GM12864 (cell line): ENCODE results near the gene ZNF256.

ENCODE experiments used
- DNase-seq: peaks from one replicate; pipeline ENCODE4 v3.0.0-alpha.2; 2011; ENCODE audit warnings: low read depth
- H3K4me3 ChIP-seq: 2 replicates; pipeline ENCODE4 v1.5.1; 2011; ENCODE audit warnings: mild to moderate bottlenecking, low read depth, low read length, control low read depth
- TF ChIP-seq, protein P1 (sequence below): IDR thresholded peaks from 2 replicates; pipeline ENCODE4 v1.5.1; 2011; ENCODE audit warnings: low read depth, mild to moderate bottlenecking, moderate library complexity, low read length, control low read depth, inconsistent platforms; ENCODE audit errors: missing control alignments

The ZNF256 gene

DNA sequence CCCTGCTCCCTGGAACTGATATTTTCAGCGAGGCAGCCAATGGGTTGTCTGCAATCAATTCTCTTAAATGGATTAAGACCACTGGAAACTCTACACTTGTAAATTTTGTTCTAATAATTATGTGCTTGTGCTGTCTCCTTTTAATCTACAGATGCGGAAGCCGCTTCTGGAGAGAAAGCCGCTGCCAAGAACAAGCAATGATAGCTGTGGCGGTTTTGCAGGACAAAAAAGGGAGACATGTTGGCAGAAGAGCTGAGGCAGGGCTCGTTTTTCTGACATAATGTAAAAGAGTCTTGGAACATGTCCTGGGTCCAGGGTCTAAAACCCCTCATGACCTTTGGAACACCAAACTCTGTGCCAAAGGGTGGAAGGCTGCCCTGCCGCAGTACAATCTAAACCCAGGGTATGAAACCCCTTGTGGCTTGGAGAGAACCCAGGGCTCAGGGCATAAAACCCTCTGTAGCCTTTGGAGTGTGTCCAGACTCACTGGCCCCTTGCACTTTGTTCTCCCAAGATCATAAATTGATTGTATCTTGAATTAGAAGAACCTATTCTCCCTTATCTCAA, 43.8 kb downstream of the ZNF256 start:
- TF ChIP-seq, protein P1, sequence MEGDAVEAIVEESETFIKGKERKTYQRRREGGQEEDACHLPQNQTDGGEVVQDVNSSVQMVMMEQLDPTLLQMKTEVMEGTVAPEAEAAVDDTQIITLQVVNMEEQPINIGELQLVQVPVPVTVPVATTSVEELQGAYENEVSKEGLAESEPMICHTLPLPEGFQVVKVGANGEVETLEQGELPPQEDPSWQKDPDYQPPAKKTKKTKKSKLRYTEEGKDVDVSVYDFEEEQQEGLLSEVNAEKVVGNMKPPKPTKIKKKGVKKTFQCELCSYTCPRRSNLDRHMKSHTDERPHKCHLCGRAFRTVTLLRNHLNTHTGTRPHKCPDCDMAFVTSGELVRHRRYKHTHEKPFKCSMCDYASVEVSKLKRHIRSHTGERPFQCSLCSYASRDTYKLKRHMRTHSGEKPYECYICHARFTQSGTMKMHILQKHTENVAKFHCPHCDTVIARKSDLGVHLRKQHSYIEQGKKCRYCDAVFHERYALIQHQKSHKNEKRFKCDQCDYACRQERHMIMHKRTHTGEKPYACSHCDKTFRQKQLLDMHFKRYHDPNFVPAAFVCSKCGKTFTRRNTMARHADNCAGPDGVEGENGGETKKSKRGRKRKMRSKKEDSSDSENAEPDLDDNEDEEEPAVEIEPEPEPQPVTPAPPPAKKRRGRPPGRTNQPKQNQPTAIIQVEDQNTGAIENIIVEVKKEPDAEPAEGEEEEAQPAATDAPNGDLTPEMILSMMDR = no peak
- DNase-seq = no peak
- no peak overlapping the region for H3K4me3 ChIP-seq

DNA sequence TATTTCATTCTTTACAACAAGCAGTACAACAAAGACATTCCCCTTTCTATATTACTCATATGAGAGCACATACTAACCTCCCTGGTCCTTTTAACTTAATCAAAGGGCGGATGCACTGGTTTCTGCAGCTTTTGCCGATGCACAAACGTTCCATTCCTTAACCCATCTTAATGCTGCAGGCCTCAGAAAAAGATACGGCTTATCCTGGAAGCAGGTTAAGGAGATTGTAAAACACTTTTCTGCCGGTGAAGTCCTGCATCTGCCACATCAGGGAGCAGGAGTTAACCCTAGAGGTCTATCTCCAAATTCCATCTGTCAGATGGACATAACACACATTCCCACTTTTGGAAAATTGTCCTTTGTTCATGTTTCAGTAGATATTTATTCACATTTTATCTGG, 47.2 kb downstream of the ZNF256 start:
- no peak for DNase-seq
- H3K4me3 ChIP-seq = no peak overlapping the region
- TF ChIP-seq, protein P1 = no peak
